Stimulated activated CD8-positive, alpha-beta memory T cell treated with anti-CD3 and anti-CD28 coated beads, Interleukin-12 subunit alpha, Interleukin-12 subunit beta, amount 100 ng/mL, for 1 hour (primary cell): Measurements from ENCODE around the gene XIST.
A peak's percentile ranks its signal among the peaks of the same experiment; 100 is the strongest.
"Not testable (repeated sequence)": the region's sequence is repeated elsewhere in the genome, so short reads cannot be mapped to it uniquely, and the experiment has no call there.

Source experiments
- DNase-seq: peaks from one replicate; pipeline ENCODE4 v3.0.0-alpha.2; 2020; ENCODE audit warnings: low read depth

Gene XIST

GRCh38 chrX:73852467-73852866, at the start of gene XIST:
TSS of gene XIST (minus strand) at chrX:73852714.
- DNase-seq: no peak

DNA sequence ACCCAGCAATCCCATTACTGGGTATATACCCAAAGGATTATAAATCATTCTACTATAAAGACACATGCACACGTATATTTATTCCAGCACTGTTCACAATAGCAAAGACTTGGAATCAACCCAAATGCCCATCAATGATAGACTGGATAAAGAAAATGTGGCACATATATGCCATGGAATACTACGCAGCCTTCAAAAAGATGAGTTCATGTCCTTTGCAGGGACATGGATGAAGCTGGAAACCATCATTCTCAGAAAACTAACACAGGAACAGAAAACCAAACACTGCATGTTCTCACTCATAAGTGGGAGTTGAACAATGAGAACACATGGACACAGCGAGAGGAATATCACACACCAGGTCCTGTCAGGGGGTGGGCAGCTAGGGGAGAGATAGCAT, 45.8 kb upstream of the XIST start:
- not testable (repeated sequence) for DNase-seq

DNA sequence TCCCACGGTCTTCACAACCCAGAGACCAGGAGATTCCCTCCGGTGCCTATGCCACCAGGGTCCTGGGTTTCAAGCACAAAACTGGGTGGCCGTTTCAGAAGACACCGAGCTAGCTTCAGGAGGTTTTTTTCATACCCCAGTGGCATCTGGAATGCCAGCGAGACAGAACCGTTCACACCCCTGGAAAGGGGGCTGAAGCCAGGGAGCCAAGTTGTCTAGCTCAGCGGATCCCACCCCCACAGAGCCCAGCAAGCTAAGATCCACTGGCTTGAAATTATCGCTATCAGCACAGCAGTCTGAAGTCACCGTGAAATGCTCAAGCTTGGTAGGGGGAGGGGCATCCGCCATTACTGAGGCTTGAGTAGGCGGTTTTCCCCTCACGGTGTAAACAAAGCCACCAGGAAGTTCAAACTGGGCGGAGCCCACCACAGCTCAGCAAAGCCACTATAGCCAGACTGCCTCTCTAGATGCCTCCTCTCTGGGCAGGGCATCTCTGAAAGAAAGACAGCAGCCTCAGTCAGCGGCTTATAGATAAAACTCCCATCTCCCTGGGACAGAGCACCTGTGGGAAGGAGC, 40.1 kb upstream of the XIST start:
- not testable (repeated sequence) for DNase-seq

DNA sequence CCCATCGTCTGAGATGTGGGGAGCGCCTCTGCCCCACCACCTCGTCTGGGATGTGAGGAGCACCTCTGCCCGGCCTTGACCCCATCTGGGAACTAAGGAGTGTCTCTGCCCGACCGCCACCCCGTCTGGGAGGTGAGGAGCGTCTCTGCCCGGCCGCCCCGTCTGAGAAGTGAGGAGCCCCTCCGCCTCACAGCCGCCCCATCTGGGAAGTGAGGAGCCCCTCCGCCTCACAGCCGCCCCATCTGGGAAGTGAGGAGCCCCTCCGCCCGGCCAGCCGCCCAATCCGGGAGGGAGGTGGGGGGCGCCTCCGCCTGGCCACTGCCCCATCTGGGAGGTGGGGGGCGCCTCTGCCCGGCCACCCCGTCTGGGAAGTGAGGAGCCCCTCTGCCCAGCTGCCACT, 29.7 kb upstream of the XIST start:
- DNase-seq: not testable (repeated sequence)

GRCh38 chrX:73877687-73878086, 25.2 kb upstream of the XIST start:
- DNase-seq: no peak

DNA sequence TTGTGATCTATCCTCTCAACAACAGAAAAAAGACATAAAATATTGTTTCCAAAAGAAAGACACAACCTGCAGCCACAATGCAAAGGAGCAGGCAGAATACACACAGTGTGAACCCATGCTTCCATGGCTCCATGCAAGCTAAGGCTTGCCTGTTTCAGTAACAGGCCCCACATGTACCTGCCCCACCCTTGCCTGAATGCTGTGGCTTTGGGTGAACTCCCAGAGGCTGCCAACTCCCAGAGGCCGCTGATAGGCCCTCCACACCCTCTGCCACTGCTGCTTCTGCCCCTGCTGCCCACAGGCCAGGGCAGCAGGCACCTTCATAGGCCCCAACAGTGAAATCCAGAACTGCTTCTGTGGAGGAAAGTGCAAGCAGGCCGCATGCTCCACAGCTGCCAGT, 24.4 kb upstream of the XIST start:
- no peak for DNase-seq

DNA sequence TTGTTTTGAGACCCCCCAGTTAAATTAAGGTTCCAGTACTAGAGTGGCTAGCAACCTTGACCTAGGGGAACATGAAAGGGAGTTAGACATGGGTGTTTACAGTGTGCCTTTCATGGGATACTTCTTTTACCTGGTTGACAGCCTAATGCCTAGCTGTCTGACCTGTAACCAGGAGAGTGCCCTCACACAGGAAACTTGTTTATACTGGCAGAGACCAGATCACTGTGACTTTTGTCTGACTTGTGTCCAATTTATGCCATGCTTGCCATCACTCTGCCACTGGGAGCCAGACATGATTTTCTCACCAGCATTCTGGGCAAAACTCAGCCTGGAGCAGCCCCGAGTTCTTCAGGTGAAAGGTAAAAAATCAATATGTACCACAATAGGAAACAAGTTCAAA, 16.4 kb upstream of the XIST start:
- DNase-seq: no peak

DNA sequence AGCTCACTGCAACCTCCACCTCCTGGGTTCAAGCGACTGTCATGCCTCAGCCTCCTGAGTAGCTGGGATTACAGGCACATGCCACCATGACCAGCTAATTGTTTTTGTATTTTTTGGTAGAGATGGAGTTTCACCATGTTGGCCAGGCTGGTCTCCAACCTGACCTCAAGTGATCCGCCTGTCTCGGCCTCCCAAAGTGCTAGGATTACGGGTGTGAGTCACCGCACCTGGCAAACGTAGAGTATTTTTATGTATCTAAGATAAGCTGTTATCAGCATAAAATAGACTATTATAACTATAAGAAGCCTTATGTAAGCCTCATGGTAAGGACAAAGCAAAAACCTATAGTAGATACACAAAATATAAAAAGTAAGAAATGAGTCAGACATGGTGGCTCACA, 14.6 kb upstream of the XIST start:
- no peak for DNase-seq

GRCh38 chrX:73863852-73864251, 11.3 kb upstream of the XIST start:
- DNase-seq: no peak

DNA sequence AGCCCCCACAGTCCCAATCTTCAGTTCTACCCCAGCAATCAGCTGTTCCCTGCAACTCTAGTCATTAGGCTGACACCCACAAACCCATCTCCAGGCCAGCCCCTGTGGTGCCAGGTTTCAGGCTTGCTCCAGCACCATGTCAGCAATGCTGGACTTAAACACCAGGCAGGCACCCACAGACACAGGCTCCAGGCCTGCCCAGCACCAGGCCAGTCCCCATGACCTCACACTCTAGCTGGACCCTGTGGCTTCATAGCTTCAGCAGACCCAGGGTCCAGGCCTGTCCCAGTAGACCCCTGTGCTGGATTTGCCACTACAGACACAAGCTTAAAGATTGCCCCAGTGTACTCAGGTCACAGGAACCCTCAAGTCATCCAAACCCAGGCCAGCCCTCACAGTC, 10.8 kb upstream of the XIST start:
- DNase-seq: no peak

DNA sequence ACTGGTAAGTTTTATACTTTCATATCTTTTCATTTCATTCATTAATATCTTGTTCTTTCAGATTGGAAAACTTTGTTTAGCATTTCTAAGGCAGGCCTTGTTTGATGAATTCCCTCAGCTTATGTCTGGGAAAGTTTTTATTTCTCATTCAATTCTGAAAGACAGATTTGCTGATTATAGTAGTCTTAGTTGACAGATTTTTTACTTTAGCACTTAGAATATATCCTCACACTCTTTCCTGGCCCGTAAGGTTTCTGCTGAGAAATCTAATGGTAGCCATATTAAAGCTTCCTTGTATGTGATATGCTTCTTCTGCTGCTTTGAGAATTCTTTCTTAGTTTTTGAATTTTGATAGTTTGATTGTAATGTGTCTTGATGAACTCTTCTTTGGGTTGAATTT, 7.1 kb upstream of the XIST start:
- no peak for DNase-seq

DNA sequence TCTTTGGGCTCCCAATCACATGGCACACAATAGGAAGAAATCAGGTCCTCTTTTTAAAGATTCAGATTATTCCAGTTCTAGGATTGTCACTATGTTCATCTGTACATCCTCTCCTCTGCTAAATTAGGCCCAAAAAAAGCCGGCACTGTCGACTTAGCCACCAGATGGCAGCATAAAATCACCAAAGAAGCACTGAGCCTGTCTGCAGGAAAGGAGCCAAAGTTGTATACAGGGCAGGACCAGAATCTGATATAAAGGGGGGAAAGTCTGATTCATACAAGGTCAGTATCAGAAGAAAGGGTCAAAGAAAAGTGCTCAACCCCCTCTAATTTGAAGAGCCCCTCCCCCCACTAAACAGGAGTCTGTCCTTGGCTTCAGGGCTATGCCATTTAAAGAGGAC, 3.0 kb upstream of the XIST start:
- DNase-seq: peak; percentile 15

GRCh38 chrX:73852022-73852421, 492 bp downstream of the XIST start:
- no peak for DNase-seq

GRCh38 chrX:73851014-73852009, 1.2 kb downstream of the XIST start:
- DNase-seq: no peak

GRCh38 chrX:73850124-73851013, 2.1 kb downstream of the XIST start:
- no peak for DNase-seq

- no peak for DNase-seq
Observed at GRCh38 chrX:73849073-73849472, 3.4 kb downstream of the XIST start.

DNA sequence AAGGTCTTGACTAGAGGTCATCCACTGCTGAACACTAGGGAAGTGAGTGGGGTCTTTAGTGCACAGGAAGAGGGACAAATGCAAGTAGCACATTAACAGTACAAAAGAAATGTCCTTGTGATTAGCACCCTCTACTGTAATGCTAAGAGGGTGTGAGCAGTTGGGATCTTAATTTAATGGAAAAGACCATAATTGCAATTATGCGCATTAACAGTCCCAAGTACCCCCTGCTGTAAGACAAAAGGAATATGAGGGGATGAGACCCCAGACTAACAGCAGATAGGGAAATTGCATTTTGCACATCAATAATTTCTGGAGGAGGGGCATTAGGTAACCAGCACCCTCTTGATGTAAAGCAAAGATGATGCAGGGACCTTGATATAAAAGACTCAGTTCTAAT, 4.5 kb downstream of the XIST start:
- DNase-seq: no peak

DNA sequence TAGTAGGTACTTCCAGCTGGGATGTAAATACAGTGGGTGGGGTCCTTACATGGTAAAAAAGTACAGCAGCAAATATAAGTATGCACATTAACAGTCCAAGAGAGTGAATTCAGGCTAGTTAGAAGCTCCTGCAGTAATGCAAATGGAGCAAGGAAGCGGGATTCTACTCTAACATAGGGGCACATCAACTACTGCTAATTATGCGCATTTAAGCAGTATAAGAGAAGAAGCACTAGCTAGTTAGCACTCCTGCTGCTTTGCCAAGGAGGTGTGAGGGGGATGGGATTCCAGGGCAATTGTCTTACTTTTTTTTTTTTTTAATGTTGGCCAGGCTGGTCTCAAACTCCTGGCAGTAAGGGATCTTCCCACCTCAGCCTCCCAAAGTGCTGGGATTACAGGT, 5.4 kb downstream of the XIST start:
- DNase-seq: no peak

DNA sequence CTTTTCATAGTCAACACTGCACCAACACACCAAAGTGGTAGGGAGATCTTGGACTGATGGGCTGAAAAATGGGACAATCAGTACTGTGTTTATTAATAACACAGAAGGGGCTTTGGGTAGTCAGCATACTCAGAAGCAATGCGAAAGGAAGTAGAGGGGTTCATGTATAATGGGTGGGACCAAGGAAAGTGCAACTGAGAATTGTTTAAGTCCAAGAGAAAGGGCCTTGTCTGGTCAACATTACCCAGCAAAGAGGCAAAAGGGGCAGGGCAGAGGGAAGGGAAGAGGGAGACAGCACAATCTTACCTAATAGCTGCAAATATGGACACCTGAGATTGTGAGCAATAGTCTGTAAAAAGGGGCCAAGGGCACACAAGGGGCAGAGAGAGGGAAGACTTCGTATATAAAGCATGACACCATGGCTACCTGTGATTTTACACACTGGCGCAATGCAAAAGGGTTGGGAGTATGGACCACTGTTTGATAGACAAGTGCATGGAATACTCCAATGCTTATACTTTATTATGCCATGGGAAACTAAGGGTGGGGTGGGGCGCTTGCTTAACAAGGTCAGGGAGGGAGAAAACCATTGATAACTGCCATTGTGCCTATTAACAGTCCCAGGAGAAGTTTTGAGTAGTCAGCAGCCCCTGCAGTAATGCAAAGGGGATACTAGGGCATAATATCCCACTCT, 9.8 kb downstream of the XIST start:
- DNase-seq: no peak

DNA sequence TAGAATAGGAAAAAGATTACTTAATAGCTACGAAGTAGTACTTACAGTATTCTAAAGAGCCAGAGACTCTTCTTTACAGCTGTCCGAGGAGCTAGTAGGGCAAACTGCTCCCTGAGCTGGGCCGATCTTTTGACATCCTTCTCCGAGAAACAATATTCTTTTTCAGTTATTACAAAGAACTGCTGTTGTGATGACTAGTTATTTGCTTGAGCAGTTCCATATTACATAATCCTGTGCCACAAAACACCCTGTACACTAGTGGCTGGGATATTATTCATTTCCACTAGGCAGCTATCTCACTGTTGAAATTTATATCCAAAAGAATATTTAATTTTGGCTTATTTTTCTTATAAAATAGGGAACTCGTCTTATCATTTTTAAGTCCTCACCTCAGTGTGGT, 11.2 kb downstream of the XIST start:
- DNase-seq: no peak

GRCh38 chrX:73840120-73840924, 12.2 kb downstream of the XIST start:
- no peak for DNase-seq
